Mucosa of descending colon (tissue), 3 donors: ENCODE data around the gene OR7G3. TPM values are rescaled to one million over a fixed set of nuclear protein-coding genes. Genes with fewer than 3 reads are reported as not detected.

Experiments
- ATAC-seq: fragments of 200-7000 bp; cut with Tn5 transposase; one replicate; pipeline ENCODE4 v1.9.1; 2020; ENCODE audit warnings: mild to moderate bottlenecking, moderate library complexity
- DNase-seq, 3 donors: peaks; one replicate each; pipeline ENCODE4 v3.0.0-alpha.2; 2020
- H3K36me3 ChIP-seq: fragments of 200-600 bp; one replicate; pipeline ENCODE4 v1.8.0; 2021; ENCODE audit warnings: low read depth, mild to moderate bottlenecking
- H3K4me1 ChIP-seq: fragments of 200-600 bp; one replicate; pipeline ENCODE4 v1.8.0; 2021; ENCODE audit warnings: low read depth, mild to moderate bottlenecking
- H3K4me3 ChIP-seq: fragments of 200-600 bp; one replicate; pipeline ENCODE4 v1.8.0; 2021; ENCODE audit warnings: mild to moderate bottlenecking
- H3K9me3 ChIP-seq: fragments of 200-600 bp; one replicate; pipeline ENCODE4 v1.8.0; 2021; ENCODE audit warnings: mild to moderate bottlenecking
- intact Hi-C, 2 donors: fragments of 100-400 bp; cut with DNase I in 1 of 2; cut with micrococcal nuclease in 1 of 2; formaldehyde crosslinking; loops; one replicate each; pipeline versions ENCODE4 v1.11.0 to v1.11.1; 2022; cut with DNase I, micrococcal nuclease
- total RNA-seq, 3 donors: library from RNA; stranded (reverse); fragmentation: NEBNext Ultra II Directional in 2 of 3; extraction: Animal tissue kit (Norgen Biotek cat#: 25700) in 2 of 3; gene quantifications; one replicate each; pipeline versions ENCODE4 v1.2.1 to v1.2.4, GENCODE V29; 2021 to 2023
- TF ChIP-seq, protein P1 (sequence below): fragments of 200-600 bp; IDR thresholded peaks from one replicate; pipeline ENCODE4 v1.8.0; 2022; ENCODE audit warnings: antibody characterized with exemption, mild to moderate bottlenecking
- donor health status: DM: no; HTN: no; CAD: no; lungs with moderate emphysema.
- donor health status: DM: no; HTN: no; CAD: no.
- donor health status: DM: no; HTN: yes; CAD: no.

OR7G3 gene
- total RNA-seq, 3 donors from 2014 or later: not detected

DNA sequence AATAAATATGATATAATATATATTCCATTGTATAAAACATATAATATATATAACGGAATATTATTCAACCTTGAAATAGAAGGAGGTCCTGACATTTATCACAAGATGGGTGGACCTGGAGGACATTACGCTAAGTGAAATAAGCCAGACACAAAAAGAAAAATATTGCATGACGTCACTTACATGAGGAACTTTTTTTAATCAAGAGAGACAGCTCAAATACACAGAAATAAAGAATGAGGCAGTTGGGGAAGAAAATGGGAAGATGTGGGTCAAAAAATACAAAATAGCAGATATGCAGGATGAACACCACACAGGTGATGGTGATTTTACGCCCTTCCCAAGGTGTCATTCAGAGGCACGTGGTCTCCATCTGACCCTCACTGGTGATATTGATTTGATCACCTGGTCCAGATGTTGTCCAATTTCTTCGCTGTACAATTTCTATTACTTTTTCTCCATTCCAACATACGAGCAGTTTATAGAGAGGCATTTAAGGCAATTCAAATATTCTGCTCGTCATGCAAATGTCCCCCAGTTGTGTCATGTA is 12.9 kb upstream of the OR7G3 start:
- TF ChIP-seq, protein P1, sequence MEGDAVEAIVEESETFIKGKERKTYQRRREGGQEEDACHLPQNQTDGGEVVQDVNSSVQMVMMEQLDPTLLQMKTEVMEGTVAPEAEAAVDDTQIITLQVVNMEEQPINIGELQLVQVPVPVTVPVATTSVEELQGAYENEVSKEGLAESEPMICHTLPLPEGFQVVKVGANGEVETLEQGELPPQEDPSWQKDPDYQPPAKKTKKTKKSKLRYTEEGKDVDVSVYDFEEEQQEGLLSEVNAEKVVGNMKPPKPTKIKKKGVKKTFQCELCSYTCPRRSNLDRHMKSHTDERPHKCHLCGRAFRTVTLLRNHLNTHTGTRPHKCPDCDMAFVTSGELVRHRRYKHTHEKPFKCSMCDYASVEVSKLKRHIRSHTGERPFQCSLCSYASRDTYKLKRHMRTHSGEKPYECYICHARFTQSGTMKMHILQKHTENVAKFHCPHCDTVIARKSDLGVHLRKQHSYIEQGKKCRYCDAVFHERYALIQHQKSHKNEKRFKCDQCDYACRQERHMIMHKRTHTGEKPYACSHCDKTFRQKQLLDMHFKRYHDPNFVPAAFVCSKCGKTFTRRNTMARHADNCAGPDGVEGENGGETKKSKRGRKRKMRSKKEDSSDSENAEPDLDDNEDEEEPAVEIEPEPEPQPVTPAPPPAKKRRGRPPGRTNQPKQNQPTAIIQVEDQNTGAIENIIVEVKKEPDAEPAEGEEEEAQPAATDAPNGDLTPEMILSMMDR: no peak
- ATAC-seq (no peak), DNase-seq (no peak)
- H3K4me1 ChIP-seq: peaks cover 15% of the 10 kb centered on the region
- intact Hi-C loops: no loop called here
- peak overlapping the region; percentile 65 for H3K4me3 ChIP-seq
- peaks cover 10% of the 10 kb centered on the region for H3K9me3 ChIP-seq
- H3K36me3 ChIP-seq: no peaks in the 10 kb centered on the region

DNA sequence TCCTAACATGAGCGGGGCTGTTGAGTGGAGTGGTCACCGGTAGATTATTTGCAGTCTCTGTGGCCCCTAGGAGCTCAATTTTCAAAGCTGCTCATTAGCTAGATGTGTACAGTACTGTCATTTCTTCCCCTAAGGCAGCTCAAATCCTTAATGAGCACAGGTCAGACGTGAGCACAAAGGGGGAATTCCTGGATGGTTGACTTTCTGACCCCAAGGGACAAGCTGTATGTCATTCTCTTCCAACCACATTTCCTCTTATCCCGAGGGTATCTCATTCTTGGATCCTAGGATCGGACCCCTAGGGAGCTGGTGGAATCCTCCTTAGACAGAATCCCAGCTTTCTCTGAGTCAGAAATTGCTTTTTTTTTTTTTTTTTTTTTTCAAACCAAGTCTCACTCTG is 5.7 kb upstream of the OR7G3 start:
- Histone ChIP-seq H3K4me3 (no peak overlapping the region), H3K36me3 (no peaks in the 10 kb centered on the region), H3K9me3 (no peaks in the 10 kb centered on the region), H3K4me1 (no peaks in the 10 kb centered on the region)
- ATAC-seq (no peak), DNase-seq (no peak)
- intact Hi-C loops: no loop called here
- TF ChIP-seq, protein P1: no peak

DNA sequence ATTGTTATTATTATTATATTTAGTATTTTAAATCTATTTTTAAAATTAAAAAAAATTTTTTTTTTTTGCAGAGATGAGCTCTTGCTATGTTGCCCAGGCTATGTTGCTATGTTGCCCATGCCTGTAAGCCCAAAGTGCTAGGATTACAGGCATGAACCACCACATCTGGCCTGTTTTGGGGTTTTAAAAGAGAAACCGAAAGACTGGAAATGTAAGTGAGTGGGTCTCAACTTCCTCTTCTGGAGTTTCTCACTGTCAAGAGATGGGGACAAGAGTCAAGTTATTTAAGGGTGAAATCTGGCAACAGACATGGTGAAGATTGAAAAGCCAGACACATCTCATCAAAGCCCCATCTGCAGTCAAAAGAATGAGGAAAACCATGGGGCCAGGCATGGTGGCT is 4.2 kb upstream of the OR7G3 start:
- TF ChIP-seq, protein P1: no peak
- DNase-seq (no peak), ATAC-seq (no peak)
- H3K36me3 ChIP-seq: no peaks in the 10 kb centered on the region
- no peaks in the 10 kb centered on the region for H3K4me1 ChIP-seq
- H3K4me3 ChIP-seq: no peak overlapping the region
- no peaks in the 10 kb centered on the region for H3K9me3 ChIP-seq
- intact Hi-C loops: no loop called here

DNA sequence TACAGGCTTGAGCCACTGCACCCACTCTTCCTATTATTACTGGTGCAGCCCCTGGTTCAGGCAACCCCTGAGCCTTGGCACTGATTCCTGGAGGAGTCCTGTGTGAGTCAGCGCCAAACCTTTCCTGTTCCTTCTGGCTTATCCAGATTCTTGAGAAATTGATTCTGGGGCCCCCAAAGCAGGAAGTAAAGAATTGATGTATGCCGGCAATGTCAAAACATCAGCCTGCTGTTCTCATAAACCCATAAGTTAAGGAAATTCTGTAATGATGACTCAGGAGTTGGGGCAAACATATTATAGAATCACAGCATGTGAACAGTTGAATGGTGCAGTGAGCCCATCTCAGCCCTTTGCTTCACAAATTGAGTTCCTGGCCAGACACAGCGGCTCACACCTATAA is 1.4 kb upstream of the OR7G3 start:
- DNase-seq: no peak
- Histone ChIP-seq H3K9me3 (no peaks in the 10 kb centered on the region), H3K36me3 (no peaks in the 10 kb centered on the region), H3K4me3 (no peak overlapping the region), H3K4me1 (no peaks in the 10 kb centered on the region)
- ATAC-seq: no peak
- TF ChIP-seq, protein P1: no peak
- intact Hi-C loops: no loop called here

DNA sequence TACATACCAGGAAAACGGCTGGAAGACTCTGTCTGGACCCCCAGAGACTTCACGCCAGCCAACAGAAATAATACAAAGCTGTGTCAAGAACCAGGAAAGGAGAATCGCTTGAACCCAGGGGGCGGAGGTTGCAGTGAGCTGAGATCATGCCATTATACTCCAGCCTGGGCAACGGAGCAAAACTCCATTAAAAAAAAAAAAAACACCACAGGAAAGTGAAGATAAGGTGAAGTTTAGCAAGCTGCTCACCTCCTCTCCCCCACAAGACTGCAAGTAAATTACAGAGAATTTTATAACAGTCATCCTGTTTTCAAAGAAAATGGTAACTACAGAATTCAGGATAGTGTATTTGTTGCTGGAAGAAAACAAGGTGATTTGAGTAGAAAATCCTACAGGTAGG is 10.2 kb downstream of the OR7G3 start:
- DNase-seq (no peak), ATAC-seq (no peak)
- no peaks in the 10 kb centered on the region for H3K36me3 ChIP-seq
- intact Hi-C loops: no loop called here
- no peaks in the 10 kb centered on the region for H3K4me1 ChIP-seq
- no peak overlapping the region for H3K4me3 ChIP-seq
- TF ChIP-seq, protein P1: no peak
- H3K9me3 ChIP-seq: no peaks in the 10 kb centered on the region

DNA sequence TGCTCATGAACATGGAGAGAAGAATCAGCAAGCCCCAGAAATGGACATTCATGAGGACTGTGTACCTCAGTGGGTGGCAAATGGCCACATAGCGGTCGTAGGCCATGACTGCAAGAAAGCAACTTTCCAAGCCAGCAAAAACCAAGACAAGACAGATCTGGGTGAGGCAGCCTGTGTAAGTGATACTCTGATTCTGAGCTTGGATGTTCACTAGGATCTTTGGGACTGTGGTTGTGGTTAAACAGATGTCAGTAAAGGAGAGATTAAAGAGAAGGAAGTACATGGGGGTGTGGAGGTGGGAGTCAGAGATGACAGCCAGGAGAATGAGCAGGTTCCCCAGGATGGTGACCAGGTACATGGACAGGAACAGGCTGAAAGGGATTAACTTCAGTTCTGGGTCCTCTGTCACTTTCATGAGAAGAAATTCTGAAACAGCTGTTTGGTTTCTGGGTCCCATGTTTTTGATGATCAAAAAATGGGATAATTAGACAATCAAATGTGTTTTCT is 11.4 kb downstream of the OR7G3 start, which contains the start of gene OR7G1:
Gene OR7G1, minus strand, starts transcription at position 457 of the 507 bp plus-strand sequence. Its CDS starts 0 bp downstream, at position 457.
- no peak for ATAC-seq
- intact Hi-C loops: no loop called here
- Histone ChIP-seq H3K36me3 (no peaks in the 10 kb centered on the region), H3K4me3 (no peak within 1 kb of the TSS), H3K4me1 (no peaks in the 10 kb centered on the region), H3K9me3 (no peaks in the 10 kb centered on the region)
- TF ChIP-seq, protein P1: no peak
- DNase-seq: no peak
